Stimulated activated effector memory CD8-positive, alpha-beta T cell treated with anti-CD3 and anti-CD28 coated beads, Interleukin-12 subunit alpha, Interleukin-12 subunit beta, amount 100 ng/mL, for 72 hours (primary cell): ENCODE data around the gene CTLA4.

Experiments used
- ATAC-seq: fragments of 150-1000 bp; cut with Tn5 transposase; 2 replicates; pipeline ENCODE4 v1.10.0; 2021
- DNase-seq, 2 donors: peaks; one replicate each; pipeline ENCODE4 v3.0.0; 2021 to 2022; ENCODE audit warnings: low spot score in 2 of 2
- H3K27ac Mint-ChIP-seq: one replicate; pipeline ENCODE4 v1.8.0; 2022; ENCODE audit warnings: mild to moderate bottlenecking, mixed read lengths
- H3K36me3 Mint-ChIP-seq: one replicate; pipeline ENCODE4 v1.8.0; 2022; ENCODE audit warnings: mild to moderate bottlenecking, mixed read lengths
- H3K4me1 Mint-ChIP-seq: one replicate; pipeline ENCODE4 v1.8.0; 2022; ENCODE audit warnings: mixed read lengths
- H3K4me3 Mint-ChIP-seq: one replicate; pipeline ENCODE4 v1.8.0; 2022; ENCODE audit warnings: mild to moderate bottlenecking, mixed read lengths
- H3K9me3 Mint-ChIP-seq: one replicate; pipeline ENCODE4 v1.8.0; 2022; ENCODE audit warnings: mixed read lengths

The CTLA4 gene

GRCh38 chr2:203915256-203915655 is 47.7 kb downstream of the CTLA4 start:
- Mint-ChIP-seq H3K4me1 (peaks cover 30% of the 10 kb centered on the region), H3K36me3 (peaks cover 6% of the 10 kb centered on the region), H3K27ac (peak overlapping the region; percentile 9), H3K9me3 (no peaks in the 10 kb centered on the region), H3K4me3 (peak overlapping the region; percentile 15)
- no peak for ATAC-seq
- no peak for DNase-seq

DNA sequence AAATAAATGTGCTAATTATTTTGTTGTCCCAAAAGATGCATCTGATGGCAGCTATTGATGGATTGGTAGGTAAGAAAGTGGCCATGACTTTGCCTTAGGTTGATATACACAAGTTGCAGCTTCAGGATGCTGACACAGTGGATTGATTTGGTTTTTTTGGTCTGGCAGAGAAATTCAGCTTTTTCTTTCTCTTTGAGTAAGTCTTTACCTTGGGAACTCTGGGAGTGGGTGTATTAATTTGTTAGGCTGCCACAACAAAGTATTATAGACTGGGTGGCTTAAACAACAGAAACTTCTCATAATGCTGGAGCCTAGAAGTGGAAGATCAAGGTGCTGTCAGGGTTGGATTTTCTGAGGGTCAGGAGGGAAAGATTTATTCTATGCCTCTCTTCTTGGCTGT is 49.2 kb downstream of the CTLA4 start:
- Mint-ChIP-seq H3K9me3 (no peaks in the 10 kb centered on the region), H3K4me1 (peaks cover 30% of the 10 kb centered on the region), H3K4me3 (no peak overlapping the region), H3K36me3 (peaks cover 6% of the 10 kb centered on the region), H3K27ac (no peak overlapping the region)
- ATAC-seq (no peak), DNase-seq (no peak)

- ATAC-seq (no peak), DNase-seq (no peak)
- Mint-ChIP-seq H3K4me1 (peaks cover 30% of the 10 kb centered on the region), H3K27ac (no peak overlapping the region), H3K9me3 (no peaks in the 10 kb centered on the region), H3K36me3 (peaks cover 6% of the 10 kb centered on the region), H3K4me3 (no peak overlapping the region)
Measured at GRCh38 chr2:203918264-203918663, 50.7 kb downstream of the CTLA4 start.

DNA sequence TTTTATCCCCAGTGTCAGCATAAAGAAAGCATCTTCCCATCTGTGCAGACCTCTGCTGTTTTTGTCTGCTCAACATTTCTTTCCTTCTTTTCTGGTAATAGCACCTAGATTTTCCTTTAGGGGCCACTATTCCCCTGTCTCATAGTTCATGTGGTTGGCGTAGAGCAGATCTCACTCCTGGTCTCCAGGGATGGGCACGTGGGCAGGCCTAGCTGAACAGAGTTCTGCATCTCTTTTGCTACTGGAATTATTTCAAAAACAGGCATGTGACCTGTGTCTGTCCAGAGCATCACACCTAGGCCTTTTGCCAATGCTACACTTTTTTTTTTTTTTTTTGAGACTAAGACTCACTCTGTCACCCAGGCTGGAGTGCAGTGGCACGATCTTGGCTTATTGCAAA is 51.3 kb downstream of the CTLA4 start:
- Mint-ChIP-seq H3K4me3 (no peak overlapping the region), H3K36me3 (peaks cover 6% of the 10 kb centered on the region), H3K27ac (no peak overlapping the region), H3K9me3 (no peaks in the 10 kb centered on the region), H3K4me1 (peaks cover 28% of the 10 kb centered on the region)
- DNase-seq (no peak), ATAC-seq (no peak)
